GM06990 (cell line): Measurements from ENCODE around the gene PSD2.

Source experiments
- DNase-seq: peaks from one replicate; pipeline ENCODE4 v3.0.0-alpha.2; 2011; ENCODE audit not compliant: insufficient read length; ENCODE audit errors: extremely low read depth
- H3K27me3 ChIP-seq: replicated peaks from 2 replicates; pipeline ENCODE4 v1.6.0; 2011; ENCODE audit warnings: low read length; ENCODE audit not compliant: control insufficient read depth, insufficient read depth
- H3K36me3 ChIP-seq: 2 replicates; pipeline ENCODE4 v1.5.1; 2011; ENCODE audit warnings: low read length; ENCODE audit not compliant: control insufficient read depth, insufficient read depth
- H3K4me3 ChIP-seq: replicated peaks from 2 replicates; pipeline ENCODE4 v1.5.1; 2011; ENCODE audit warnings: low read depth, mild to moderate bottlenecking, control low read depth, low read length
- CTCF ChIP-seq: IDR thresholded peaks from 2 replicates; pipeline ENCODE4 v1.5.1; 2011; ENCODE audit warnings: low read length, control low read depth, mild to moderate bottlenecking, inconsistent platforms; ENCODE audit not compliant: insufficient read depth, poor library complexity, severe bottlenecking

The PSD2 gene

GRCh38 chr5:139836469-139837208 is 41.0 kb downstream of the PSD2 start:
- TF ChIP-seq CTCF: no peak
- Histone ChIP-seq H3K4me3 (no peak overlapping the region), H3K27me3 (peaks cover 3% of the 10 kb centered on the region), H3K36me3 (no peaks in the 10 kb centered on the region)
- no peak for DNase-seq

- Histone ChIP-seq H3K27me3 (peaks cover 2% of the 10 kb centered on the region), H3K4me3 (no peak overlapping the region), H3K36me3 (no peaks in the 10 kb centered on the region)
- DNase-seq: no peak
- TF ChIP-seq CTCF: no peak
Observed at GRCh38 chr5:139837711-139838380, 42.2 kb downstream of the PSD2 start.

- H3K27me3 ChIP-seq: no peaks in the 10 kb centered on the region
- TF ChIP-seq CTCF: no peak
- no peak for DNase-seq
- H3K36me3 ChIP-seq: no peaks in the 10 kb centered on the region
- no peak overlapping the region for H3K4me3 ChIP-seq
Observed at GRCh38 chr5:139838381-139839197, 43.0 kb downstream of the PSD2 start.

- no peak overlapping the region for H3K4me3 ChIP-seq
- no peaks in the 10 kb centered on the region for H3K36me3 ChIP-seq
- DNase-seq: no peak
- no peak for TF ChIP-seq CTCF
- no peaks in the 10 kb centered on the region for H3K27me3 ChIP-seq
Observed at GRCh38 chr5:139839232-139839815, 43.7 kb downstream of the PSD2 start.

- DNase-seq: no peak
- H3K36me3 ChIP-seq: no peaks in the 10 kb centered on the region
- H3K27me3 ChIP-seq: no peaks in the 10 kb centered on the region
- H3K4me3 ChIP-seq: no peak overlapping the region
- TF ChIP-seq CTCF: no peak
Observed at GRCh38 chr5:139839918-139840317, 44.3 kb downstream of the PSD2 start.
